GM18507 (cell line): ENCODE data around the gene CDH13.

ENCODE experiments used
- DNase-seq: peaks from one replicate; pipeline ENCODE4 v3.0.0; 2011; ENCODE audit warnings: low read depth; ENCODE audit not compliant: insufficient read length; ENCODE audit errors: extremely low spot score
- FAIRE-seq: peaks from 2 replicates; lab custom pipeline; 2011; peaks lifted over from hg19 to GRCh38; lab: Jason Lieb, UNC

The CDH13 gene

DNA sequence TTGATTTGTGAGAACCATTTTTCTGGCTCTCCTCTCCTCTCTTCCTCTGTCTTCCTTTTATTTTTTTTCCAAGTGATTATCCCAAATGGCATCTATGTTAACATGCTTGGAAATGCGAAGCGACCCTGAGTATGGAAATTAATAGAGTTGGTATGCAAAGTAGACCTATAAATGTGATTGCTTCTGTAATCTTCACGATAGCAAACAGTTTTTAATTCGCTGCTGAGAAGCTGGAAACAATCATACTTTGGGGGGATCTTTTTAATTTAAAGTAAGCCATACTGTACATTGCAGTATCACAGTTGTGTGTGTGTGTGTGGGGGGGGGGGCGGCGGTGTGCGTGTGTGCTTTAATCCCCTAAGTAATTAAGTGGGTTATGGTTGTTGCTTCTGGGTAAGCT lies 233.3 kb downstream of the CDH13 start:
- DNase-seq, result no peak
- FAIRE-seq, result no peak

DNA sequence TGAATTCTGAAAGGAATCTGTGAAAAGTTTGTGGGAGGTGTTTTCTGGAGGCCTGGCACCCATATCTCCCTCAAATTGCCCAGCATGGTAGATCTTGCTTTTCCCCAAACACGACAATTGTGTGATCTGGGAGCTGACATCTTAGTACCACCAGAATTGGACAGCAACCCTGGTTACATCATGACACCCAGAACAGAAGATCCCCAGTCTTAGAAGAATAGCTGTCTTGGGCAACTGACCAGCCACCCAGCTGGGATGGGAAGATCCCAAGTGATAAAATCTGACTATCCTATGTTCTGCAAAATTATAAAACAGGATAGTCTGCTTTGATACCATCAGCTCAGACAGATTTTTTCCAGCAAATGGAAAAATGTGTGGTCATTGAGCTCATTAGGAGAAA lies 235.3 kb downstream of the CDH13 start:
- no peak for DNase-seq
- no peak for FAIRE-seq

DNA sequence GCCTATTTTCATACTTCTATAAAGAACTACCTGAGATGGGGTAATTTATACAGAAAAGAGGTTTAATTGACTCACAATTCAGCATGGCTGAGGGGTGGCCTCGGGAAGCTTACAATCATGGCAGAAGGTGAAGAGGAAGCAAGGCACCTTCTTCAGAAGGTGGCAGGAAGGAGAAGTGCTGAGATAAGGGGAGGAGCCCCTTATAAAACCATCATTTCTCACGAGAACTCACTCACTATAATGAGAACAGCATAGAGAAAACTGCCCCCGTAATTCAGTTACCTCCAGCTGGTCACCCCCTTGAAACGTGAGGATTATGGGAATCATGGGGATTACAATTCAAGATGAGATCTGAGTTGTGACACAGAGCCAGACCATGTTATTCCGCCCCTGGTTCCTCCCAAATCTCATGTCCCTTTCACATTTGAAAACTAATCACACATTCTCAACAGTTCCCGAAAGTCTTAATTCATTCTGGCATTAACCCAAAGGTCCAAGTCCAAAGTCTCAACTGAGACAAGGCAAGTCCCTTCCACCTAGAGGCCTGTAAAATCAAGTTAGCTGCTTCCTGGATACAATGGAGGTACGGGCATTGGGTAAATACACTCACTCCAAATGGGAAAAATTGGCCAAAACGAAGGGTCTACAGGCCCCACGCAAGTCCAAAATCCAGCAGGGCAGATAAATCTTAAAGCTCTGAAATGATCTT lies 237.7 kb downstream of the CDH13 start:
- no peak for DNase-seq
- no peak for FAIRE-seq

DNA sequence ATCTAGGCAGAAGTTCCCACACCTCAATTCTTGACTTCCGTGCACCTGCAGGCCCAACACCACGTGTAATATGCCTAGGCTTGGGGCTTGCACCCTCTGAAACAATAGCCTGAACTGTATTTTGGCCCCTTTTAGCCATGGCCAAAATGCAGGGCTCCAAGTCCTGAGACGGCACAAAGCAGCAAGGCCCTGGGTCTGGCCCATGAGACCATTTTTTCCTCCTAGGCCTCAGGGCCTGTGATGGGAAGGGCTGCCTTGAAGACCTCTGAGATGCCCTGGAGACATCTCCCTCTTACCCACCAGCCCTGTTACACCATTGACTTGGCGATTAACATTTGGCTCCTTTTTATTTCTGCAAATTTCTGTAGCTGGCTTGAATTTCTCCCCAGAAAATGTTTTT lies 238.6 kb downstream of the CDH13 start:
- no peak for FAIRE-seq
- no peak for DNase-seq

DNA sequence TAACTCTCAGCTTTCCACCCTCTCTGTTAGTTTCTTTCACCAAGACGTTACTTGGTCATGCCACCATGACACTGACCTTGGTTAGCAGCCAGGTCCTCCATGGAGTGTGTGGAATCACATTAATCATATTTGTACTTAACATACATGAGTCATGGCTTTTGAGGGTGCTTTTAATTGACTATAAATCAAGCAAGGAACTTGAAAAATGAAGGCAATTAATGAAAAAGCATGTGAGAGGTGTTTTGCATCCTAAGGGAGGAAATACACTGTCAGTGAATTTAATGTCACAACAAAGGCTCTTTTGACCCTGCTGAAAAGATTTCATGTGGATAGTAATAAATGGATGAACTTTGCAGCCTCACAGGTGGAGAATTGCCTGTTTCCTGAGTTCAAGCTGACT lies 240.7 kb downstream of the CDH13 start:
- FAIRE-seq, result no peak
- DNase-seq, result no peak

DNA sequence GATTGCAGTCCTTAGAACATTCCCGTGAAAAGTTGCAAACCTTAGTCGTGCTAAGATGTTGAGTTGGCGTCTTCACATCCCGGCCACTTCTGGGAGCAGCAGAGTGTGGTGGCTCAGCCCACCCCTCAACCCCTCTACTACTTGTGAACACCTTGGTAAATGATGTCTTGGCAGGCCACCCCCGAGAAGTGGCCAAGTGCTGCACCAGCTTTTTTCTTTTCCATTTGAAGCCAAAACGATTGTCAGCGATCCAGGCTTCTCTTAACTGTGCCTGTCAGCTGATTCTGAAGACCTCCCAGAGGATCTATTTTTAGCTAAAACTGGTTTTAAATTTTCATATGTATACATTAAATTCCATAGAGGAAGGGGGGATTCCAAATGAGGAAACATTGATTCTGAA lies 247.5 kb downstream of the CDH13 start:
- FAIRE-seq, result no peak
- DNase-seq, result no peak

DNA sequence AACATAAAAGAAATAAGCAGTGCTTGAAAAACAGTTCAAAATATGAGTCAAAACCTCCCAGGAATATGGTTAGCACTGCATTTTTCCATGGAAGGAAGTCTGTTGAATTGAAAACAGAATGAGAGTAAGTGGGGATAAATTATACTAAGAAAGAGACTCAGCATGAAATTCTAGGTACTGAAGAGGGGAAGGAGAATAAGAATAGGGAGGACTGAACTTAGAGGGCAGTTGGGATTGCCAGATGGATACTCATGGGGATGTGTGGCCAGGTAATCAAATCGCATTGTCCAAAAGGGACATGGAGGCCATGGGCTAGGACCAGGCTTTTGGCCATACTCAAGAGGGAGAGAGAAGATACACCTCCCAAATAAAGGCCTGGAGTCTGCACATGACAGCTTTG lies 247.9 kb downstream of the CDH13 start:
- FAIRE-seq (no peak), DNase-seq (no peak)

DNA sequence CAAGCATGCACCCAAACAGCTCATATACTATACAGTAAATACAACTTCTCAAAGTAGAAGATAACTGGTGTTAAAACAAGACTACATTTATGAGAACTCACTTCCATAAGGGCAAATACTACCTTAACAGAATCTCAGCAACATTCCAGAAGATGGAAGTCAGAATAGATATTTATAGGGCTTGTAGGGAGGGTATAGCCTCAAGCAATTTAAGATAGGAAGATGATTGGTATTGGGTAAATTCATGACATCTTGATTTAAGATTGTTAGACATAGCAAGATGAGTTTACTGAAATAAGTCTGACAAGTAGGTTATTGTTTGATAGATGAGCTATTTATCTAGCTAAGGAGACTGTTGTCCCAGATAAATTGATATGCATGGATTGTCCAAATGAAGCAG lies 250.2 kb downstream of the CDH13 start:
- FAIRE-seq, result no peak
- no peak for DNase-seq

DNA sequence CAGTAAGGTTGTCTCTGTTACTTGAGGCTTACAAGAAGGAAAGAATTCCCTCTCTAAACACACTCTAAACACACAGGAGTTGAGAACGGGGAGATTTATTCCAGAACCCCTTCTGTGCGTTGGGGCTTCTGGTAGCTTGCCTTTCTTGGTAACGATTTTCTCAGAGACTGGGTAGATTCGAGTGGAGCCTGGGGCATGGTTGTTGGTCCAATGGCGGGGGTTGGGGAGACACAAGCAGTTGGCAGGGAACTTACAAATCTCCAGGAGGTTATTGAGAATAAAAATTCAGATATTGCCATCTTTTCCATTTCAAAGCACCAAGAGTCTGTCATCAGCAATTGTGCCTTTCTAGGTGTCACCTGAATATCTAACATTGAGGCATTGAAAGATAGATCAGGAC lies 251.7 kb downstream of the CDH13 start:
- no peak for DNase-seq

DNA sequence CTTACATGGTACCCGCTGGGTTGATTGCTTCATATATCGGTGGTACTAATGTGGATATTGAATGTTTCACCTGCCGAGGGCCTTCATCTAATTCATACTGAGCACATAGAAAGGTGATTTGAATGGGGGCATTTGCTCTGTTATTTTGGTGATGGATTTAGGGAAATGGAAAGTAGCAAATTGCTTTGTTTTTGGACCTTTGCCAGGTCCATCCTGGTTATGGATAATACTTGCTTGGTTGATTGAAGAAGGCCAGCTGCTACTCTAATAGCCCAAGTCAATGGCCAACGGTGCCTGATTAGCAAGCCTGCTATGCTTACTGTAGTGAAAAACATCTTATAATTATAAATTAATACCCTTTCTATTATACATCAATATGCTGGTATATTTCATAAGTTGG lies 253.6 kb downstream of the CDH13 start:
- DNase-seq, result no peak
- FAIRE-seq, result no peak

More for the DNA sequence above, 251.7 kb downstream of the CDH13 start:
- FAIRE-seq, result no peak

DNA sequence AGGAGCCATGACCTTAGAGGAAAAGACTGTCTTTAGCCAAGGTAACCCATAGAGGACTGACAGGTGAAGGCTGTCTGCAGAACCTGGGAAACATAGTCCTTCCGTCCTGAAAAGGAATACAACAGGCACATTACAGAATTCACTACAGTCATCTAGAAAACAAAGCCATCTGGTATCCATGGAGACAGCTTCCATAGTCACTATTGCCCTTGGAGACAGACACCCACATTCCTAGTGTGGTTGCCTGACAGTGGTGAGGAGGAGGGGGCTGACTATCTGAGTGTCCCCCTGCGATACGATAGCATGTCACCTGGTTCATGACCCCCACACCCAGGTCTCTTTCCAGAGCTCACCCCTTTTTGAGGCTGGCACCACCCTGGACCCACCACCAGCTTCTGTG lies 254.7 kb downstream of the CDH13 start:
- FAIRE-seq (no peak), DNase-seq (no peak)

DNA sequence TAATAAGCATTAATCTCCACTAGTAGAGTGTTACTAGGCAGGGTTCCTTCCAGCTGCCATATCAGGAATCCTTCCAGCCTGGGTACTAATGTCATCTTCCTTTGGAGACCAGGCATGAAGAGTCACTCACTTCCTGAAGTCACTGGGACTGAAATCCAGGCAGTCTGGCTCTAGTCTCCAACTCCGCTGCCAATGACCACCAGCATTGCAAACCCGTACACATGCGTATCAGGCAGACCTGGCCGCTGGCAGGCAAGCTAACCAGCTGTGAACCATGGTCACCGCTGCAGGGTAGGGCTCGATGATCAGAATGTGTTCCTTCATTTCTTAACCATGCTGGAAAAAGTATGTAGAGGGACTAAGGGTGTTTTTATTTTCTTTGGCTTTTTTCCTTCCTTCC lies 255.5 kb downstream of the CDH13 start:
- FAIRE-seq (no peak), DNase-seq (no peak)

DNA sequence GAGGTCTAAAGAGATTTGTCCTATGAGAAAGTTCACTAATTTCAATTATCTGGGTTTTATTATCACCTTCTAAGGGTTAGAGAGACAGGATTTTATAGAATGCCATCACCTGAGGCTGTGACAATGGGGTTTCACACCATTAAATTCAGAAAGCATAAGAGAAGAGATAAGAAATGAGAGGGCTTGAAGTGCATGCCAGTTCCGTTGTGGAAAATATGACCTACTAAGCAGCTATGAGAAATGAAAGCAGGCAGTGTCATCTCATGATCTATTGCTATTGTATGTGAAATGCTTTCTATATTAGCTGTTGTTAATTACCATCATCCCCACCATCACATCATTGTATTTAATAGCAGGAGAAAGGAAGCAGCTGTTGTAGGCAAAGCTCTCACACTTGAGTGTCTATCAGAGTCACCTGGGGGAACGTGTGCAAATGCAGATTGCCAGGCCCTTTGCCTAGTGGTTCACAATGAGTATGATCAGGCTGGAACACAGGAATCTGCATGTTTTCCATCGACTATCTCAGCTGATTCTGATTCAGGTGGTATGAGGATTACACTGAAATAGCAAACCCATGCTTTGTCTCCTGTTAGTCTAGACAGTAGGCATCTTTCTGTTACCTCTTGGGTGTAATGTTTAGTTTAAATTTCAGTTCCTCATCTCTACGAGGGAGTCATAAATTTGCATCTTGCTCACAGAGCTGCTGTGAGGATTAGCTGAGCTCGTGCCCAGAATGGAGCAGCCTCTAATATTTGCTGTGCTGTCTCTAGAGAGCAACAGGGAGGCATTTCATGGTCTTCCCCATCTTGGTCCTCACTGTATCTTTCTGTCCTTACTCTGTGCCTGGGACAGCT lies 256.4 kb downstream of the CDH13 start:
- DNase-seq, result no peak
- peak; percentile 36 for FAIRE-seq

DNA sequence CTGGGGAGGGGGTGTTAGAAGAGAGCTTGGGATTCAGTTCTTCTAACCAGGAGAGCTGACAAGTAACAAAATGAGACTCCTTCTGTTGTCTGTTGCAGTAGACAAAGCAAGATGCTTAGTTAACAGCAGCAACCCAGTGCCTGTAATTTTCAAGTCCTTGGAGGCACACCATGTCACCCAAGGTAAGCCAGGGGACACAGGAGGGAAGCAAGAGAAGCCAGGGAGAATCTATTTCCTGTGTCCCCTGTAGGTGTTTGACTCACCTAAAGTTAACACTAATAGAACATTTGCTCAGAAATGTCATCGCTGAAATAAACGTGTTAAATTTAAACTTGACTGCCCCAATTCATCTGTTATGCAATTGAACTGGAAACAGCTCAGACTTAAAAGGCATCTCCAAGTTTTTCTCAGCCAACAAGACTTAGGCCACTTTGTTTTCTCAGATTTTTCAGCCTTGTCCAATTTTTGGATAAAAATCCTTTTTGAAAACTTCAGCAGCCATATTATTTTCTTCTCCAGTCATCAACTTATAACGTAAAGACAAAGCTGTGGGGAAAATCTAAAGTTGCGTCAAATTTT lies 257.6 kb downstream of the CDH13 start:
- DNase-seq (no peak), FAIRE-seq (no peak)

DNA sequence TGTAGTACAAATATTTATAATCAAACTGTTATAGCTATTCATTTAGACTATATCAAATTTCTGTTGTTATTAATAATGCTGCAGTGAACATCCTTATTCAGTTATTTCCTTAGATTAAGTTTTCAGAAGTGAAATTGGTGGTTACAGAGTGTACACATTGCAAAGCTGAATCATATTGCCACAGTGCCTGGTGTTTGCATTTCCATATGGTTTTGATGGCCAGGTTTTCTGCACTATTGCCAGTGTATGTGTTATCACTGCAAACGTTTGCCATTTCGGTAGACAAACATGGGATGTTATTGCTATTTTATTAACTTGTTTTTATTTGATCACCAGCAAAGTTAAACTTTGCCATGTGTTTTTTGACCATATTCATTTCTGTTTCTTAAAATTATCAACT lies 259.4 kb downstream of the CDH13 start:
- DNase-seq (no peak), FAIRE-seq (no peak)

DNA sequence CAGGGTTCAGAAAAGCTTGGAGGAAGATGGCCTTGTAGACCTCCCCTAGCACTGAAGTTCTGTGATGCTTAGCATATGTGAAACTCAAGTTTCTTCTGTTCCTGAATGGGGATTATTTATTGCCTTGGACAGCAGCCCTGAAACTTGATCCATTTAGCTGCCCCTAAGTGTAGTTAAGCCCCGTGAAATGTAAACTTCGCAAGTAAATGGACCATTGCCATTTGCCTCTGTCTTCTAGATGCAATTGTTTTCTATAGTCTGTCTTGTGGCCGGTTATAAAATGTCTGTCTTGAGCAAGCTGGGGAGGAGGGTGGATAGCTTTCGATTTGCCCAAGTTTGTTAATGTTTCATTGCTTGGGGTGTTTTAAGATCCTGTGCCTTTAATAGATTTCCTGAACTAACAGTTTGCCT lies 261.8 kb downstream of the CDH13 start:
- DNase-seq (no peak), FAIRE-seq (no peak)

DNA sequence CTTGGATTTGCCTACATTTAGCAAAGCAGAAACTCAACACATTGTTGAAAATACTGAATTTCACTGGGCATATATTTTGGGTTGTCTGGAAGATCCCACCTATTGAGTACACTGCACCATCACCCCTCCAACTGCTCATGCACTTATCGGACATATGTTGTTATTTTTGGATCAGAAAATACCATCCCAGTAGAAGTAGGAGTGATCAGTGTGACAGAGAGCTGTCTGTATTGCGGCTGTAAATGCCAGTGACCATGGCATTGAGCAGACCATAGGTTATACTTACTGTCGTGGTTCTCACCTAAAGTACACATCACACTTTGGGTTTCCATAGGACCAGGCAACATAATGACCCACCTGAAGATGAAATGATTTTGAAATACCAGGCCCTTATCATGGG lies 264.7 kb downstream of the CDH13 start:
- no peak for DNase-seq
- no peak for FAIRE-seq

DNA sequence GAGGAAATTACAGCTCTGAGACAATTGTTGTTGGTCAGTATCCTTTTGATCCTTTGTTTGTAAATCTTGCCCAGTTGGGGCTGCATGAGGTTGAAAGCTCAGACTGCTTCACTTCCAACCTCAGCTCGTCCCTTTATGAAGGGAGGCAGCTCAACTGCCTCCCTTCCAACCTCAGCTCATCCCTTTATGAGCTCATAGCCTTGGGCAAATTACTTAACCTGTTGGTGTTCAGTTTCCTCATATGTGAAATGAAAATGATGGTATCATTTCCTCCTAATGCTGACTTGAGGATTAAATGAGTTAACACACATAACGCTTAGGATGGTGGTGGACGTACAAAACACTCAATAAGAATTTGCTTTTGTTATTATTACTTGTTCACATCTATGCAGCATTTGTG lies 265.1 kb downstream of the CDH13 start:
- DNase-seq (no peak), FAIRE-seq (no peak)

DNA sequence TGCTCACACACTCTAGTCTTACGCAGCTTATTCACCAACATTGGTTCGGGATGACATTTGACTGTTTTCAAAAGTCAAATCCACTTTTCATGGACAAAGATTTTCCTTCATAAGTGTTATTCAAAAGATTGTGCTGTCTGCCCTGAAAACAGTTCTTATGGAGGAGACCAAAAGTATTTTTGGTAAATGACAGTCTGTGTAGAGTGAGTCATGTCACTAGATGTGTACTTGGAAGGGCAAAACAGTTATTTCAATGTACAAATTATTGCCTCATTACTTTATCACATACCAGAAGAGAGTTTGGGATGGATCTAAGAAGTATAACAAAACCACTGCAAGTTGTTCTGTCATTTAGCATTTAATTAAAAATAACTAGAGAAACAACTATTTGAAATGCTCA lies 265.6 kb downstream of the CDH13 start:
- no peak for DNase-seq
- no peak for FAIRE-seq

DNA sequence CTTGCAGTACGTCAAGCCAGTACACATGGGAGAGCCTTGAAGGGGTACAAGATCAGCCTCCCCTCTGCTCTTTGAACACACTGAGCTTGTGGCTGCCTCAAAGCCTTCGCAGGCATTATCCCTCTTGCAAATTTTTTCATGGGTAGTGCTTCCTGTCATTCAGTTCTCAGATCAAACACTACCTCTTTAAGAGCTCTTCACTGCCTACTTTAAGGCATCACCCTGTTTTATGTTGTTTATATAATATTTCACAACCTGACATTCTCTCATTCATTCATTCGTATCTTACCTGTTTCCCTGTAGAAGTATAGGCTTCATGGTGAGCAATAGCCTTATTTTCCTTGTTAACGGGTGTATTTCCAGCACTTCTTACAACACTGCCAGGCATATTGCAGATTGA lies 269.1 kb downstream of the CDH13 start:
- no peak for DNase-seq
- no peak for FAIRE-seq

DNA sequence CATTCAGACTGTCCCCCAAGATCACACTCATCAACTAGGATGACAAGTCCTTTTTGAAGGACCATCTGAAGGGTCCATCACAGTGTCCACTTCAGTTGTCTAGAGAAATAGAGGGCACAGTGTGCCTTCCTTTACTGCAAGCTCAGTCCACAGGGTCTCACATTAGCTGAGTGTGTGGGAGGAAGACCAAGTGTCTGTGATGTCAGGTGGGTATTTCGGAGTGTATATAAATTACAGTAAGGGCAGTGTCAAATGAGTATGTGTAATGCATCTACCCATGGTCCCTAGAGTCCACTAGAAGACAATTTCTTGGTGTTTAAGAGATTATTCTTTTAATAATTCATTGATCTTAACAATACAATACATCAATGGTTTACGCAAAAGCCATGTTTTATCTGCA lies 272.2 kb downstream of the CDH13 start:
- FAIRE-seq, result no peak
- no peak for DNase-seq
